Fibroblast of pulmonary artery (primary cell): Measurements from ENCODE around the gene PF4V1.
A peak's percentile ranks its signal among the peaks of the same experiment; 100 is the strongest.

Experiments used
- DNase-seq: peaks from one replicate; pipeline ENCODE4 v3.0.0-alpha.2; 2010; ENCODE audit warnings: low read depth
- H3K4me3 ChIP-seq: replicated peaks from 2 replicates; pipeline ENCODE4 v1.5.1; 2011; ENCODE audit warnings: low read depth, mild to moderate bottlenecking, control low read depth, low read length, moderate library complexity
- CTCF ChIP-seq: IDR thresholded peaks from 2 replicates; pipeline ENCODE4 v1.5.1; 2011; ENCODE audit warnings: mild to moderate bottlenecking, control low read depth, low read length, inconsistent platforms; ENCODE audit errors: missing control alignments

PF4V1 gene

GRCh38 chr4:73843369-73843768 lies 9.7 kb upstream of the PF4V1 start:
- no peak for TF ChIP-seq CTCF
- H3K4me3 ChIP-seq = no peak overlapping the region
- no peak for DNase-seq

DNA sequence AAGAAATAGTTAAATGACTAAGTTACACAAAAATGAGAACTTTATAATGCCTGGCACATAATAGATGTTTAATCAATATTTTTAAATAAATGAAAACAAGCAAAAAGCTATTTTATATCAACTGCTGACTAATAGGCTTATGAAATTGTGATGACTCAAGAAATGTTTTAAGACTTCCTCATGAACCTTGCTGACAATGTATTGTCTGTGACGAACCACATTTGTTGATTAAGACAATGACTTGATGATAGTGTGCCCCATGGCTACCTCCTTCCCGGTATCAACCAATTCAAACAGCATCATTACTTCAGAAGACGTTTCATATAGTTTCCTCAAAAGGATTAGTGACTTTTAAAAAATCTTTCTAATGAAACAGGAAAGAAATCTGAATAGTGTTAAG lies 8.8 kb upstream of the PF4V1 start:
- no peak overlapping the region for H3K4me3 ChIP-seq
- peak; percentile 93 for DNase-seq
- no peak for TF ChIP-seq CTCF

- TF ChIP-seq CTCF = no peak
- no peak for DNase-seq
- H3K4me3 ChIP-seq = no peak overlapping the region
These were observed 8.3 kb upstream of the PF4V1 start for GRCh38 chr4:73844806-73845205.

DNA sequence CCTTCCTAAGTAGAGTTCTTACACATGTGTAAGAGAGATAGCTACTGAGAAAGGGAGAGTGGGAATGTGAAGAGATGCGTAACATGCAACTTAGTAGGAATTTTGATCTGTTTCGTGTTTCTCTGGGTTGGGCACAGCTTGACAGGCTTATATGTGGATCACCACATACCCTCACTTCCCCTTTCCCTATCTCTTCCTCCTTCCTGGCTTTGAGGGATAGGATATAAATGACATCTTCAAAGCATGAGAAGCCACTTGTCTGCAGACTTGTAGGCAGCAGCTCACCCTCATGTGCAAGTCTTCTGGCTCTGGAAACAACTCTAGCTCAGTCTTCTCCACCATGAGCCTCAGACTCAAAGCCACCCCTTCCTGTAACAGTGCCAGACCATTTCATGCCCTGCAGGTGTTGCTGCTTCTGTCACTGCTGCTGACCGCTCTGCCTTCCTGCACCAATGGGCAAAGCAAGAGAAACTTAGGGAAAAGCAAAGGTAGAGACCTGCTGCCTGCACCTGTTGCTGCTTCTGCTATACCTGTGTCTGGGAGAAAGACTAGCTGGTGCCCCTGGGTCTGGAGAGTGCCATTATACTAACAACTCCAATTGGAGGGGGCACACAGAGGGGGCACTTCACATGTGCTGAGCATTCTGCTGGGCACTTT lies 5.4 kb upstream of the PF4V1 start:
- no peak overlapping the region for H3K4me3 ChIP-seq
- no peak for TF ChIP-seq CTCF
- no peak for DNase-seq

DNA sequence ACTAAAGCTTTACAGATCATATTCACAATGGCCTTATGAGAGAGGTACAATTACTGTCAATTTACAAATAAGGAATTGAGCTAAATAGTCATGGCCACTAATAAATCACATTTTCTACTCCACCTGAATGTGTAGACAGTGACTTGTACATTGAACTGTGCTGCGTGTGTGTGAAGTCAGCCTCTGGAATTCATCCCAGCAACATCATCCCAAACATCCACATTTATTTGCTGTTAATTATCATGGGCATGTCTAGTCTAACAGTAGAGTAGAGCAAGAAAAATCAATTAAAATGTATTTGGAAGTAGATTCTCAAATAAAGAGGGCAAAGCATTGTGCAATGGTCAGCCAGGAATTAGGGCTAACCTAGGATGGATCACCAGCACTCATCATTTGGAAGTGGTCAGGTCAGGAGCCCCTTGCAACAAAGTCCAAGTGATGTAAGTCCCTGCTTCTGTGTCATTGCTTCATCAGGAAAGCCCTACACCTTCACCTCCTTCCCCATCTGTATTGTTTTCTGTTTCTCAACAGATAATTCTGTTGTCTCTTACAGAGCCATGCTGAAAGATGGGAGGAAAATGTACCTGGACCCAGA lies 4.8 kb upstream of the PF4V1 start:
- no peak for TF ChIP-seq CTCF
- no peak for DNase-seq

DNA sequence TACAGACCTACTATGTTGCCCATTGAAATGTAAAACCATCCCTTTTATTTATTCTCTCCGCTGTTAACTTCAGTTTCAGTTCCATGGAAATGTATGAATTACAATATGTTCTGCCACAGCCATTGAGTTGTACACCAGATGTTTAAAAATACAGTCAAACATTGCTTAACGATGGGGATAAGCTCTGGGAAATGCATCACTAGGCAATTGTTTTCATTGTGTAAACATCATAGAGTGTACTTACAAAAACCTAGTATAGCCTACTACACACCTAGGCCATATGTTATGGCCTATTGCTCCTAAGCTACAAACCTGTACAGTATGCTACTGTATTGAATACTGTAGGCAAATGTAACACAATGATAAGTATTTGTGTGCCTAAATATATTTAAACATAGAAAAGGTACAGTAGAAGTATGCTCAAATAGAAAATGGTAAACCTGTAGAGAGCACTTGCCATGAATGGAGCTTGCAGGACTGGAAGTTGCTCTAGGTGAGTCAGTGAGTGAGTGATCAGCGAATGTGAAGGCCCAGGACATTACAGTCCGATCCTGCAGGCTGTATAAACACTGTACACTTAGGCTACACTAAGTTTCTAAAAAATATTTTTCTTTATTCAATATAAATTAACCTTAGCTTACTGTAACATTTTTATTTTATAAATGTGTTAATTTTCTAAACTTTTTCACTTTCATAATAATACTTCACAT lies 2.7 kb upstream of the PF4V1 start:
- H3K4me3 ChIP-seq = no peak overlapping the region
- no peak for TF ChIP-seq CTCF
- DNase-seq = no peak

More for the DNA sequence above, 4.8 kb upstream of the PF4V1 start:
- no peak overlapping the region for H3K4me3 ChIP-seq
